K562 (cell line): ENCODE results near the gene PBX1.

ENCODE experiments used
- ARID2 ChIP-seq: fragments of 450-650 bp; IDR thresholded peaks from 2 replicates; pipeline ENCODE4 v1.6.1; 2017; ENCODE audit warnings: antibody characterized with exemption, mild to moderate bottlenecking
- NR1H2 ChIP-seq: sonication (generic); formaldehyde crosslinking; IDR thresholded peaks from 2 replicates; pipeline ENCODE4 v1.4.0; 2020; ENCODE audit warnings: mild to moderate bottlenecking, missing genetic modification reagents
- RHOXF2B ChIP-seq: fragments of 250-450 bp; sonication (Bioruptor Pico); conservative IDR thresholded peaks from 2 replicates; pipeline ENCODE4 v1.5.1; 2021
- SP1 ChIP-seq: sonication (generic); formaldehyde crosslinking; IDR thresholded peaks from 2 replicates; pipeline ENCODE4 v1.8.1; 2022; ENCODE audit warnings: mild to moderate bottlenecking, missing genetic modification reagents
- ZFP36 ChIP-seq: fragments of 150-350 bp; IDR thresholded peaks from 2 replicates; pipeline ENCODE4 v1.6.1; 2018; ENCODE audit warnings: low read length, low read depth; ENCODE audit not compliant: partially characterized antibody

DNA sequence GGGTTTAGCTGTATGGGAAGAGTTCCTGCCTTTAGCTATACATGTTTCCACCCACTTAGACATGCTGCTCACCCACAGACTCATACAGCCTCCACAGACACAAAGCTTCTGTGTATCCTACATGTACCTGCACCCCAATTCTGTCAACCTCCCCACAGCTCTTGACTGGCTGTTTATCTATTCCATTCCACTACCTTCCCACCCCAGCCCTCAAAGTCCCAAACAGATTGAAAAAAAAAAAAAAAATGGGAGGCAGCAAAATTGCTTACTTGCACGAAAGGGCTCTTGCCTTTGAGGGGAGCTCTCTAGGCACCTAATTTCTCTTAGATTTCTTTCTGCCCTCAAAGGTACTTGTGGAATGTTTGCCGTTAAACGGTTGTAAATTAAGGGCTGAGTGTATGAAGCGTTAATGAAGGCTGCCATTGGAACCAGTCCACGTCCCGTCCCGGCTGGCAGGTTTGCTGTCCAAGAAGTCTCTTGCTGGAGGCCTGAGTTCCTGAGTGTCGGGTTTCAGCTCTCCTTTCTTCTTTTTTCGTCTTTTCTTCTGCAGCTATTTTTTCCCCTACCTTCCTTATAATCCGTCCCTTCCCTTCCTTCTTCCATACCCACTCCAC, 43.6 kb downstream of the PBX1 start:
- TF ChIP-seq NR1H2 (CRISPR knock-in tag) (no peak), SP1 (CRISPR knock-in tag) (no peak), ARID2 (no peak), ZFP36 (no peak), RHOXF2B (CRISPR knock-in tag) (no peak)
